ENCODE measurements around the gene AKT2.
"Not testable (repeated sequence)": the region's sequence is repeated elsewhere in the genome, so short reads cannot be mapped to it uniquely, and the experiment has no call there.

The AKT2 gene

DNA sequence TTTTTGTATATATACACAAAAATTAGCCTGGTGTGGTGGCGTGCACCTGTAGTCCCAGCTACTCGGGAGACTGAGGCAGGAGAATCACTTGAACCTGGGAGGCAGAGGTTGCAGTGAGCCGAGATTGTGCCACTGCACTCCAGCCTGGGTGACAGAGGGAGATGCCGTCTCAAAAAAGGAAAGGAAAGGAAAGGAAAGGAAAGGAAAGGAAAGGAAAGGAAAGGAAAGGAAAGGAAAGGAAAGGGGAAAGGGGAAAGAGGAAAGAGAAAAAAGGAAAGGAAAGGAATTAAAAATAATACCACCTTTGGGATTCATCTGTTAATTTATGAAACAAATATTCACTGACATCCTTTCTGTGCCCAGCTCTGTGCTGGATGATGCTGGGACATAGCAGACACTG is 66.1 kb downstream of the AKT2 start:
- DNase-seq (ENCODE audit: low read depth in 2 of 2), result not testable (repeated sequence)

DNA sequence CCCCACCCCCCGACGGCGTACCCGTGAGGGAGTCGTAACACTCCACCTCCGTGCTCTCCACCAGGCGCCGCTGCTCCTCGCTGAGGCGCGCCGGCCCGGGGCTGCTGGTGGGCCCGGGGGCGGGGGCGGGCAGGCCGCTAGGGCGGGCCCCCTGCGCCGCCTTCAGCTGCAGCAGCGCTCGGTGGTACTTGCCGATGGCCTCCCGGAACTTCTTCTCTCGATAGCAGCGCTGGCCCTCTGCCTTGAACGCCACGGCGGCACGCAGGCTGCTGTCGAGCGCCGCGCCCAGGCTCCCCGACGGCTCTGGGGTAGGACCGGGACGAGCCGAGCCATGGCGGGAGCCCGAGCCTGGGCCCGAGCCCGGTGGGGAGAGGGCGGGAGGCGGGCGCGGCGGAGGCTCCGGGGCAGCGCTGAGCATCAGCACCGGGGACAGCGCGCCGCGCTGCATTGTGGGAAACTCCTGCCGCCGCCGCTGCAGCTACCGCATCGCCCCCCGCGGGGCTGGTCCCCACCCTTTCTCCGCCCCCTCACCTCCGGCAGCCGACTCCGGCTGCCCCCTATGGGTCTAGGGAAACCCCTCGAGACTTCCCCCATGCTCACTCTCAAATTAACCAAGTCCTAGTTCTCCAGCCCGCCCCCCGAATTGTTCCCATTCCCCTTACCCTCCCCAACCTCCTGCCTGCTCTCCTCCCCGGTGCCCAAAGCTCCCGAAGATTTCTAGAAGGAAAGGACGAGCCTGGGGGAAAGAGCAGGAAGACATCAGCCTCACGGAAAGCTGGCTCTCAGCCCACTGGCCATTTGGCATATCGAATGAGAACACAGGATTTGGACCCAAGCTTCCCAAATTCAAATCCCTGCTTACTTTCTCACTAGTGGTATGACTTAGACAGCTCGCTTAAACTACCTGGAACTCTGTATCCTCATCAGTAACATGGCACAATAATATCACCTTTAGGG is 66.9 kb downstream of the AKT2 start, which contains the start of gene TTC9B:
TTC9B (minus strand) TSS at position 451 of the 957 bp plus-strand sequence; CDS start at position 448, 3 bp downstream.
- DNase-seq (ENCODE audit: low read depth in 2 of 2), result peak in 1 of 2 donors; percentile 17

GRCh38 chr19:40217027-40217810 is 67.9 kb downstream of the AKT2 start:
- DNase-seq (ENCODE audit: low read depth in 2 of 2), result no peak

DNA sequence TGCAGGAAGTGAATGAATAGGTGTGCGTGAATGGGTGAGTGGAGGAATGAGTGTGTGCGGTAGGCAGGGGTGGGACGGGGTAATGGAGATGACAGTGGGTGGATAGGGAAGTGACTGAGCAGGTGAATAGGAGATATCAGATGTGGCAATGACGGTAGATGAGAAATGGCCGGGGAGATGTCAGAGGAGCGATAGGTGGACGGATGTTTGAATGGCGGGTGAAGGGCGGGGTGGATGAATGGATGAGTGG is 68.4 kb downstream of the AKT2 start:
- no peak for DNase-seq (ENCODE audit: low read depth in 2 of 2)

- no peak for DNase-seq (ENCODE audit: low read depth in 2 of 2)
These were observed 69.0 kb downstream of the AKT2 start for GRCh38 chr19:40216013-40216776.

DNA sequence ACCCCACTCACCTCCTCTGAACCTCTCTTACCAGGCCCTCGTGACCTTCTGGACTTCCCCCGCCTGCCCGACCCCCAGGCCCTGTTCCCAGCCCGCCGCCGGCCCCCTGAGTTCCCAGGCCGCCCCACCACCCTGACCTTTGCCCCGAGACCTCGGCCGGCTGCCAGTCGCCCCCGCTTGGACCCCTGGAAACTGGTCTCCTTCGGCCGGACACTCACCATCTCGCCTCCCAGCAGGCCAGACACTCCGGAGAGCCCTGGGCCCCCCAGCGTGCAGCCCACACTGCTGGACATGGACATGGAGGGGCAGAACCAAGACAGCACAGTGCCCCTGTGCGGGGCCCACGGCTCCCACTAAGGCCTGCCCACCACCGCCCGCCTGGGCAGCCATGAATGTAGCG is 70.2 kb downstream of the AKT2 start:
- no peak for DNase-seq (ENCODE audit: low read depth in 2 of 2)

- DNase-seq (ENCODE audit: low read depth in 2 of 2), result no peak
These were observed 71.1 kb downstream of the AKT2 start for GRCh38 chr19:40213882-40214570.

- no peak for DNase-seq (ENCODE audit: low read depth in 2 of 2)
These were observed 71.8 kb downstream of the AKT2 start for GRCh38 chr19:40213251-40213829.

DNA sequence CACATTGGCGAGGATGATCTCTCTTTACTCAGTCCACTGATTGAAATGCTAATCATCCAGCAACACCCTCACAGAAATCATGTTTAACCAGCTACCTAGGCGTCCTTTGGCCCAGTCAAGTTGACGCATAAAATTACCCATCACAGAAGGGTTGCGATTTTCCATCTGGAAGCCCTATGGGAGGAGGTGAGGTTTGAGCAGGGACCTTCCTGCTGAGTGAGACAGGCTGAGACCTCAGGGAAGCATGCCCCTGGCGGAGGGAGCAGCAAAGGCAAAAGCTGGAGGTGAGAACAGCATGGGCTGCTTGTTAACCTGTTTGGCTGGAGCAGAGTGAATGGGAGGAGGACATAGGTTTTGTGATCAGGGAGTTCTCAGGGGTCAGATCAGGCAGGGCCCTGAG is 74.3 kb downstream of the AKT2 start:
- no peak for DNase-seq (ENCODE audit: low read depth in 2 of 2)

DNA sequence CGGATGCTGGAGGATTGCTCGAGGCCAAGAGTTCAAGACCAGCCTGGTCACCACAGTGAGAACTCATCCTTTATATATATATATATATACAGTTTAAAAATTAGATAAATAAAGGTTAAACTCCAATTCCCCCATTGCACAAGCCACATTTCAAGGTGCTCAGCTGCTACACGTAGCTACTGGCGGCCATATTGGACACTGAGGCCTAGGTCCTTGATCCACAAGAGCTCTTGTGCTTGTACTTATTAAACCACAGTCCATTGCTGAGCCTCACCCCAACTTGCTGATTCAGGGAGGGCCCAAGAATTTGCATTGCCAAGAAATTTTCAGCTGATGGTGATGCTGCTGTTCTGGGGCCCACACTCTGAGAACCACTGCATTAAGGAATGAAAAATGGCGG is 76.5 kb downstream of the AKT2 start:
- no peak for DNase-seq (ENCODE audit: low read depth in 2 of 2)

DNA sequence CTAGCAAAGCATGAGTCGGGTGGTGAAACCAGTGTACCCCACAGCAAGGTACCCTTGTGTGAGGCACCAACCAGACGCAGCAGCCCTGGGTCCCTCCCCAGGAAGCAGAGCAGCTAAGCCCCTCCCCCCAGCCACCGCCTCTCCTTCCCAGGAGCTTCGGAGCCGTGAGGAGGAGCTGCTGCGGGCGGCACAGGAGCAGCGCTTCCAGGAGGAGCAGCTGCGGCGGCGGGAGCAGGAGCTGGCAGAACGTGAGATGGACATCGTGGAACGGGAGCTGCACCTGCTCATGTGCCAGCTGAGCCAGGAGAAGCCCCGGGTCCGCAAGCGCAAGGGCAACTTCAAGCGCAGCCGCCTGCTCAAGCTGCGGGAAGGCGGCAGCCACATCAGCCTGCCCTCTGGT is 79.4 kb downstream of the AKT2 start:
- no peak for DNase-seq (ENCODE audit: low read depth in 2 of 2)

DNA sequence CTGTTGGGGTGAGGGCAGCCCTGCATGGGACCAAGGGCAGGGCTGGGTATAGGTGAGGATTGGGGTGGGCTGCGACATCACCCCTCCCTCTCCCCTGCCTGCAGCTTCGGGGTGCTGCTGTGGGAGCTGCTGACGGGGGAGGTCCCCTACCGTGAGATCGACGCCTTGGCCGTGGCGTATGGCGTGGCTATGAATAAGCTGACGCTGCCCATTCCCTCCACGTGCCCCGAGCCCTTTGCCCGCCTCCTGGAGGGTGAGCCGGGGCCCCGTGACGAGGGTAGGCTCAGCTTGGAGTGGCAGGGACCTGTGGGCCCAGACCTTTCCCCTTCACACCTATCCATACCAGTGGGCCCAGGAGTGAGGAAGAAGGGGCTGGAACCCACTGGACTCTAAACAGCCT is 80.8 kb downstream of the AKT2 start:
- no peak for DNase-seq (ENCODE audit: low read depth in 2 of 2)

GRCh38 chr19:40200341-40201099 is 84.6 kb downstream of the AKT2 start:
- no peak for DNase-seq (ENCODE audit: low read depth in 2 of 2)

GRCh38 chr19:40198272-40198990 is 86.7 kb downstream of the AKT2 start:
- no peak for DNase-seq (ENCODE audit: low read depth in 2 of 2)

DNA sequence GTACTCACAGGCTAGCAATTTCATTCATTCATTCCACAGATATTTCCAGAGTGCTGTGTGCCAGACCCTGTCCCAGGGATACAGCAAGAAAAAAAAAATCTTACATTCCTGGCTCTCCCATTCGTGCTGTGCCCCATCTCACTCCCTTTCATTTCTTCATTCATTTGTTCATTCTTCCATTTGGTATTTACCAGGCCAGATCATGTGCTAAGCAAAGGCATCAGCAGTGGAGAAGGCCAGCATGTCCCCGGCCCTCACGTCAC is 91.6 kb downstream of the AKT2 start:
- DNase-seq (ENCODE audit: low read depth in 2 of 2), result no peak

- no peak for DNase-seq (ENCODE audit: low read depth in 2 of 2)
These were observed 92.2 kb downstream of the AKT2 start for GRCh38 chr19:40192758-40193586.

GRCh38 chr19:40191836-40192646 is 93.1 kb downstream of the AKT2 start:
- no peak for DNase-seq (ENCODE audit: low read depth in 2 of 2)
